DMS79 (cell line): ENCODE results near the gene BSCL2.
"Not testable (repeated sequence)": the region's sequence is repeated elsewhere in the genome, so short reads cannot be mapped to it uniquely, and the experiment has no call there.

Source experiments
- DNase-seq: peaks from one replicate; lab custom pipeline; 2025; lab: John Stamatoyannopoulos, UW

The BSCL2 gene

GRCh38 chr11:62656796-62657429, 50.3 kb downstream of the BSCL2 start:
- no peak for DNase-seq

DNA sequence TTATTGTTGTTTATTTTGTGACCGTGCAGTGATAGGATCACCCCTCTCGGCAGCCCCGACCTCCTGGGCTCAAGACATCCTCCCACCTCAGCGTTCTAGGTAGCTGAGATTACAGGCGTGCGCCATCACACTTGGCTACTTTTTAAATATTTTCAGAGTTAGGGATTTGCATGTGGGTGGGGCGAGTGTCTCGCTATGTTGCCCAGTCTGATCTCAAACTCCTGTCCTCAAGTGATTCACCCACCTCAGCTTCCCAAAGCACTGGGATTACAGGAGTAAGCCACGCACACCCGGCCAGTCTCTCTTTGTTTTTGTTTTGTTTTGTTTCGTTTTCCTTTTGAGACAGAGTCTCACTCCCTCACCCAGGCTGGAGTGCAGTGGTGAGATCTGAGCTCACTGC, 52.9 kb downstream of the BSCL2 start:
- DNase-seq: no peak

DNA sequence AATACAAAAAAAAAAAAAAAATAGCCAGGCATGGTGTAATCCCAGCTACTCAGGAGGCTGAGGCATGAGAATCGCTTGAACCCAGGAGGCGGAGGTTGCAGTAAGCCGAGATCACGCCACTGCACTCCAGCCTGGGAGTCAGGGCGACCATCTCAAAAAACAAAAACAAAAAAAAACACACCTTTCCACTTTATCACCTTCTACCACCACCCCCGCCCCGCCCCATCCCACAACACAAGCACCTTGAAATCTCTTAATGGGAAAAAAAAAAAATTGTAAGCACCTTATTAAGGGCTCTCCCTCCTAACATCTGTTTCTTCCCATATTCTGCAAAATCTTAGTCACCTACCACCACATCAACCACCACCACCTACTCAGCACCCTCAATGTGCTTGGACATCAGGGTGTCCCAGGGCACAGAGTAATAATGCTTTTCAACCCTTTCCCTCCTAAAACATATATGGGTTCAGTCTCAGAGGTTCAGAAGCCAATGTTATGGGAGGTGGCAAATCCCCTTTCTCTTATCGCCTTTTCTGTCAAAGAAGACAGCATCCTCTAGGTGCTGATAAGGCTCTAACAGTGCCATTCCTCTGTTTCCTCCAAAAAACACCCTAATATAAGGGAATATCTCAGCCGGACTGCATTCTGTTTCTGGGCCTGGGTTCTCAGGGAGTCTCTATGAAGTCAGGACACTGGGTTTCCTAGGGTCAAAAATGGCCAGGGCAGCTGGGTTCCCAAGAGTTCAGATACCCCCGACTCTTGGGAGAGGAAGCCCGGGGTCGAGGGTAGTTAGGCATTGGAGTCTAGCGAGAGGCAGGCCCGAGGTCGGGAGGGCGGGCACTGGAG, 54.8 kb downstream of the BSCL2 start:
- no peak for DNase-seq

DNA sequence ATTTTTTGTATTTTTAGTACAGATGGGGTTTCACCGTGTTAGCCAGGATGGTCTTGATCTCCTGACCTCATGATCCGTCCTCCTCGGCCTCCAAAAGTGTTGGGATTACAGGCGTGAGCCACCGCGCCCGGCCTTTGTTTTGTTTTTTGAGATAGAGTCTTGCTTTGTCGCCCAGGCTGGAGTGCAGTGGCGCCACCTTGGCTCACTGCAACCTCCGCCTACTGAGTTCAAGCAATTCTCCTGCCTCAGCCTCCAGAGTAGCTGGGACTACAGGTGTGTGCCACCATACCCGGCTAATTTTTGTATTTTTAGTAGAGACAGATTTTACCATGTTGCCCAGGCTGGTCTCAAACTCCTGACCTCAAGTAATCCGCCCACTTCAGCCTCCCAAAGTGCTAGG, 56.9 kb downstream of the BSCL2 start:
- DNase-seq: not testable (repeated sequence)

DNA sequence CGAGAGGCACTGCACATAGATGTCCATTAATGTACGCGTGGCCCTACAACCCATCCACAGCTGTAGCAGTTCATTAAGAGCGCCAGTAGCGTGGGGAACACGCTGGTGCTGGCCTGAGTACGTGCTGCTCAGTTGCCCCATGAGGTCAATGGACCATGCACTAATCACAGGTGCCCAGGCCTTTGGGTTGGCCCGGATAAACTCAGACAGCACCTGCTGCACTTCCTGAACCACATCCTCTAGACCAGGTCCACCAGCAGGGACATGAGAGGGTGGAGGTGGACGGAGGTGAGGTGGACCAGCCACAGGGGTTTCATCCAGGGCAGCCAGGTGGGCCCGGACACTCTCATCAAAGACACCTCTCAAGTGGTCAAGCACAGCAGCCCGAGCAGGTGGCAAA, 57.7 kb downstream of the BSCL2 start:
- no peak for DNase-seq

DNA sequence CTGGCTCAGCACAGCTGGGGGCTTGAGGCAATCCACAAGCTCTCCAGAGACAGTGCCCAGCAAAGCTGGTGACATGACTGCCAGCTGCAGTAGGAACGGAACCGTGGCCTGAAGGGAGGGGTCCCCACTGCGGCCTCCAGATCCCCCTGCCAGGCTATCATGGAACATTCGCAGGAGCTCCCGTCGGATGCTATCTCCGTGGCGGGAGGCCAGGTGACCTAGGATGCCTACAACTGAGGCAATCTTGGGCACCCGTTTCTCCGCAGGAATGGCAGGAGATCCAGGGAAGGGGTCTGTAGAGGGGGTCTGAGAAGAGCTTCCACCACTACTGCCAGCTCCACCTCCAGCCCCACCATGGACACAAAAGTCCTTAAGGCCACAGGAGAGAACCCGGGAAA, 58.3 kb downstream of the BSCL2 start:
- DNase-seq: no peak

DNA sequence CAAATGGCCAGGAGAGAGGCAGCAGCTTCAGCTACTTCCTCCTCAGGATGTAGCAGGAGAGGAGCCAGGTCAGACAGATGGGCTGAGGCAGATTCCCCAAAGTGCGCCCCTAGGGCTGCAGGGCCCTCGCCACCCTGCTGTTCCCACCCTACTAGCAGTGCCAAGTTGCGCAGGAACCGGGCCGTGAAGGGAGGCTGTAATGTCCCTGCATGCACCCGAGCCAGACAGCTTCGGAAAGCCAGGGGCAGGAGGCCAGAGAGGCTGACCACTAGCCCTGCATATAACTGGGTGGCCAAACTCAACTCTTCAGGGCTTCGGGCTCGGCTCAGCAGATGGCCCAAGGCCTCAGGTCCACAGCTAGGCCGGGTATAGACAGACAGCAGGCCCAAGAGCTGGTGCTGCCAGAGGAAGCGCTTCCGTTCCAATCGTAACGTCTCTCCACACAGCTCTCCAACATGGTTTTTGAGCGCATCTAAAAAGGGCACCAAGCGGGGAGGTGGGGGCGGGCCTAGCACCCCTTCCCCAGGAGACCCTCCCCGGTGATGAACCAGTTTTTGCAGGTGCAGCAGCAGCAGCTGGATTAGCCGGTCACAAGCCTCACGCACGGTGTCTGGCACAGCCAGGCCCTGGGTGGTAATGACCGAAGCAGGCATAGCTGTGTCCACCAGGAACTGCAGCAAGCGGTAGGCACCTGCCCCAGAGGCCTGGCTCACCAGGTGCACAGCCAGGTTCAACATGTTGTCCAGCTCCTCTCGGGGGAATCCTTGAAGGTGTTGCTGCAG, 58.8 kb downstream of the BSCL2 start:
- no peak for DNase-seq

- DNase-seq: no peak
Observed at GRCh38 chr11:62647609-62648005, 59.6 kb downstream of the BSCL2 start.

- no peak for DNase-seq
Observed at GRCh38 chr11:62646825-62647608, 60.2 kb downstream of the BSCL2 start.

DNA sequence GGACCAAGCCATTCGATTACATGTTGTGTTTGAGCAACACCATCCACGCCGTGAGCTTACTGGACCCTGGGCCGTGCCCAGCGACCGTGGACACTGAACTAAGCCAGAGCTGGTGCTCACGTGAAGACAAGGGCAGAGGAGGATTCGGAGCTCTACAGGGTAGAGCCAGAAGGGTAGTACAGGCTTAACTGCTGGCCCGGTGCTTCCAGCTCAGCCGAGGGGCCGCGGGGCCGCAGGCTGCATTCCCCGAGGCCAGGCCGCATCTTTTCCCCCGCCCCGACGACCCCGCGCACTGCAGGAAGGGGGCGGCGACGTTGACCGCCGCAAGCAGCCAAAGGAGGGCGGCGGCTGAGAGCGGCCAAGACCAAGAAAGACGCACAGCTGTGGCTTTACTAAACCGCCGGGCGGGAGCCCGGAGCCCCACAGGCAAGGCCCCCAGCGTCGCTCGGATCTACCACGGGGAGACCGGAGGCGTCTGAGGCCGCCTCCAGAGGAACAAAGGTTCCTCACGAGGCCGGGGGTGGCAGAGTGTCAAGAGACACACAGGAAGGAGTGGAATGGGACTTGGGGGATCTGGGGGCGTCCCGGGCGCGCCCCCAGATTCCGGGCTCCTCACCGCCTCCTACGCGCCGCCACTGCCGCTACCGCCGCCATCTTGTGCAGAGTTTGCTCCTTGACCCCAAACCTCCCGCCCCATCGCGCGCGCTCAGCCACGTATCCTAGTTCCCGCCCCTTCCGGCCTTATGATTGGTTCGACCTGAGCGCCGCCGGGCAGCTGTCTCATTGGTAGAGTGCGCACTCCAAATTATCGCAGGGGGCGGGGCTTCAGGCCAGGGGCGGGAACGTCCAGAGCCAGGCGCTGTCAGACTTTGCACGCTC, 61.0 kb downstream of the BSCL2 start, which contains the start of gene GANAB:
Gene GANAB (minus strand): TSS at position 668 of the 879 bp plus-strand sequence. CDS start 14 bp downstream, at position 654.
- DNase-seq: peak; percentile 96

DNA sequence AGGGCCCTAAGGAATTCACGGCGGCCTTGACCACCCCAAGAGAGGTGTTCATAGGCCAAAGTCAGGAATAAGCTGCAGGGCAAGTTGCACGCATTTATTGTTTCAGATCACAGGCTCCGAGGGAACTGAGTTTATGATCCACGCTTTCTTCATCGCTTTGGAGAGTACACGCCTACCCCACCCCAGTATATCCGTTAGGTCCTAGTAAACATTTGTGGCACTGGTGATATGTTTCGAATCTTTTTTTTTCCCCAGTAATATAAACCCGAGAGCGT, 61.6 kb downstream of the BSCL2 start:
- no peak for DNase-seq

DNA sequence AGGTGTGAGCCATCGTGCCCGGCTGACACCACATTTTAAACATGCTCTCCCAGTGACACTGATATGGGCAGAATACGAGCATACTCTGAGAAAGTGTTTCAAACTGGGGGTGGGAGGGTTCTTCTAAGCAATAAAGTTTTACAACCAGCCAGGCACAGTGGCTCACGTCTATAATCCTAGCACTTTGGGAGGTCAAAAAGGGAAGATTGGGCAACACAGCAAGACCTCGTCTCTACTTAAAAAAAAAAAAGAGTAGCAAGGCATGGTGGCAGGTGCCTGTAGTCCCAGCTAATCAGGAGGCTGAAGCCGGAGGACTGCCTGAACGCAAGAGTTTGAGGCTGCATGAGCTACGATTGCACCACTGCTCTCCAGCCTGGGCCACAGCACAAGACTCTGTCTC, 63.0 kb downstream of the BSCL2 start:
- no peak for DNase-seq
